B cell (primary cell): Measurements from ENCODE around the gene CYP2F1. TPM values are rescaled to one million over a fixed set of nuclear protein-coding genes. Genes with fewer than 3 reads are reported as not detected.

Experiments used
- ATAC-seq: fragments of 200-7000 bp; cut with Tn5 transposase; one replicate; pipeline ENCODE4 v1.10.0; 2021; ENCODE audit warnings: low read depth, mild to moderate bottlenecking, moderate number of reproducible peaks, moderate library complexity
- CTCF ChIA-PET: fragments of 350-600 bp; sonication (Branson Sonifier 250); formaldehyde crosslinking; loops from one replicate; lab custom pipeline; 2021; ENCODE audit warnings: antibody characterized with exemption, inconsistent platforms; lab: Charles Lee
- POLR2A ChIA-PET: fragments of 350-600 bp; sonication (Branson Sonifier 250); formaldehyde crosslinking; loops from one replicate; lab custom pipeline; 2021; ENCODE audit warnings: antibody characterized with exemption; lab: Charles Lee
- DNase-seq: peaks from one replicate; pipeline ENCODE4 v3.0.0; 2013
- H2AFZ ChIP-seq: 2 replicates; pipeline ENCODE4 v1.6.1; 2012; ENCODE audit warnings: mild to moderate bottlenecking, low read depth, low read length; ENCODE audit not compliant: insufficient read depth, poor library complexity, severe bottlenecking
- H3K27ac ChIP-seq, 2 donors: 1 replicate in 1 of 2; 2 replicates in 1 of 2; pipeline ENCODE4 v1.5.1; 2012 to 2013; ENCODE audit warnings: low read length in 2 of 2, mild to moderate bottlenecking in 2 of 2, moderate library complexity in 1 of 2
- H3K27me3 ChIP-seq, 4 experiments: fragments of 200-600 bp in 1 of 4; sonication (generic) in 1 of 4; replicated peaks in 1 of 4; 1 replicate in 2 of 4; 2 replicates in 2 of 4; pipeline versions ENCODE4 v1.6.1 to v1.7.0; 2013 to 2016; ENCODE audit warnings: low read length in 3 of 4, mild to moderate bottlenecking in 2 of 4, mixed read lengths in 1 of 4, moderate library complexity in 1 of 4; ENCODE audit not compliant: insufficient read depth in 4 of 4, control insufficient read depth in 3 of 4; ENCODE audit errors: control extremely low read depth in 1 of 4
- H3K36me3 ChIP-seq, 2 experiments: replicated peaks in 1 of 2; 1 replicate in 1 of 2; 2 replicates in 1 of 2; pipeline versions ENCODE4 v1.6.1 to v1.7.1; 2013; ENCODE audit warnings: low read length in 1 of 2; ENCODE audit not compliant: insufficient read depth in 2 of 2, control insufficient read depth in 1 of 2; ENCODE audit errors: control extremely low read depth in 1 of 2, extremely low read depth in 1 of 2
- H3K4me1 ChIP-seq, 2 donors: fragments of 200-600 bp in 1 of 2; sonication (generic) in 1 of 2; 1 replicate in 1 of 2; 2 replicates in 1 of 2; pipeline versions ENCODE4 v1.5.1 to v1.6.1; 2013 to 2017; ENCODE audit warnings: low read length in 2 of 2; ENCODE audit not compliant: control insufficient read depth in 2 of 2, insufficient read depth in 2 of 2
- H3K4me2 ChIP-seq: replicated peaks from 2 replicates; pipeline ENCODE3; 2012; ENCODE audit warnings: mild to moderate bottlenecking, low read depth, low read length; ENCODE audit not compliant: poor library complexity, severe bottlenecking
- H3K4me3 ChIP-seq, 5 experiments: fragments of 200-600 bp in 1 of 5; sonication (generic) in 1 of 5; 1 replicate in 3 of 5; 2 replicates in 2 of 5; pipeline versions ENCODE4 v1.5.1 to v1.7.0; 2011 to 2016; ENCODE audit warnings: low read length in 4 of 5, mild to moderate bottlenecking in 4 of 5, low read depth in 2 of 5, control low read depth in 1 of 5, moderate library complexity in 1 of 5; ENCODE audit not compliant: insufficient read depth in 1 of 5; ENCODE audit errors: control extremely low read depth in 1 of 5, extremely low read depth in 1 of 5
- H3K79me2 ChIP-seq: fragments of 200-600 bp; sonication (generic); one replicate; pipeline ENCODE4 v1.6.0; 2016; ENCODE audit warnings: low read length; ENCODE audit not compliant: control insufficient read depth, insufficient read depth
- H3K9ac ChIP-seq: fragments of 200-600 bp; sonication (generic); 2 replicates; pipeline ENCODE4 v1.6.1; 2017; ENCODE audit warnings: mild to moderate bottlenecking, low read length, moderate library complexity
- H3K9me3 ChIP-seq, 3 donors: one replicate each; pipeline versions ENCODE4 v1.6.1 to v1.7.1; 2013; ENCODE audit warnings: low read length in 2 of 3; ENCODE audit not compliant: control insufficient read depth in 2 of 3, insufficient read depth in 1 of 3; ENCODE audit errors: control extremely low read depth in 1 of 3
- H4K20me1 ChIP-seq: 2 replicates; pipeline ENCODE4 v1.6.0; 2012; ENCODE audit warnings: mild to moderate bottlenecking, low read length; ENCODE audit not compliant: insufficient read depth, control insufficient read depth, poor library complexity, severe bottlenecking
- H3K27ac Mint-ChIP-seq: one replicate; pipeline ENCODE4 v1.8.0; 2021; ENCODE audit warnings: mixed read lengths
- H3K27me3 Mint-ChIP-seq: one replicate; pipeline ENCODE4 v1.8.0; 2021; ENCODE audit warnings: mixed read lengths
- H3K4me1 Mint-ChIP-seq: one replicate; pipeline ENCODE4 v1.8.0; 2021; ENCODE audit warnings: mixed read lengths
- H3K4me3 Mint-ChIP-seq: one replicate; pipeline ENCODE4 v1.8.0; 2021; ENCODE audit warnings: mixed read lengths
- H3K9me3 Mint-ChIP-seq: one replicate; pipeline ENCODE4 v1.8.0; 2022; ENCODE audit warnings: mixed read lengths; ENCODE audit not compliant: insufficient read depth
- EZH2 ChIP-seq: IDR thresholded peaks from 2 replicates; pipeline ENCODE4 v1.6.1; 2012; ENCODE audit warnings: borderline replicate concordance, low read depth, mild to moderate bottlenecking, moderate library complexity, low read length; ENCODE audit not compliant: insufficient read depth, poor library complexity, severe bottlenecking
- WGBS: methylation state at CpG from one replicate; pipeline ENCODE4 v1.1.5; 2013; ENCODE audit warnings: missing lambda C conversion rate; ENCODE audit not compliant: insufficient coverage; 5-methylcytosine and 5-hydroxymethylcytosine counted together
- intact Hi-C: fragments of 100-400 bp; cut with micrococcal nuclease; formaldehyde crosslinking; loops from one replicate; pipeline ENCODE4 v1.10.0; 2022
- polyA minus RNA-seq: library from RNA; depleted of rRNA, polyadenylated mRNA; stranded (reverse); fragments of >200 nt; gene quantifications from 2 replicates; pipeline ENCODE4 v1.2.3, GENCODE V29; 2012
- polyA plus RNA-seq: library from polyadenylated mRNA; depleted of rRNA; stranded (reverse); fragments of >200 nt; gene quantifications from 2 replicates; pipeline ENCODE4 v1.2.3, GENCODE V29; 2012
- total RNA-seq, 2 donors: library from RNA; stranded (reverse); fragments of 120-200 nt in 1 of 2; gene quantifications; 1 replicate in 1 of 2; 2 replicates in 1 of 2; pipeline versions ENCODE4 v1.2.3 to v1.2.4, GENCODE V29; 2013 to 2022
- TF ChIP-seq, protein P1 (sequence below): fragments of 200-600 bp; IDR thresholded peaks from one replicate; pipeline ENCODE4 v1.8.0; 2022; ENCODE audit warnings: antibody characterized with exemption, mild to moderate bottlenecking

Gene CYP2F1, protein sequence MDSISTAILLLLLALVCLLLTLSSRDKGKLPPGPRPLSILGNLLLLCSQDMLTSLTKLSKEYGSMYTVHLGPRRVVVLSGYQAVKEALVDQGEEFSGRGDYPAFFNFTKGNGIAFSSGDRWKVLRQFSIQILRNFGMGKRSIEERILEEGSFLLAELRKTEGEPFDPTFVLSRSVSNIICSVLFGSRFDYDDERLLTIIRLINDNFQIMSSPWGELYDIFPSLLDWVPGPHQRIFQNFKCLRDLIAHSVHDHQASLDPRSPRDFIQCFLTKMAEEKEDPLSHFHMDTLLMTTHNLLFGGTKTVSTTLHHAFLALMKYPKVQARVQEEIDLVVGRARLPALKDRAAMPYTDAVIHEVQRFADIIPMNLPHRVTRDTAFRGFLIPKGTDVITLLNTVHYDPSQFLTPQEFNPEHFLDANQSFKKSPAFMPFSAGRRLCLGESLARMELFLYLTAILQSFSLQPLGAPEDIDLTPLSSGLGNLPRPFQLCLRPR
- not detected in 2 replicates for total RNA-seq
- not detected for total RNA-seq (2013)
- polyA plus RNA-seq, result 0.04 TPM in 1 of 2 replicates, not detected in the other
- not detected in 2 replicates for polyA minus RNA-seq

DNA sequence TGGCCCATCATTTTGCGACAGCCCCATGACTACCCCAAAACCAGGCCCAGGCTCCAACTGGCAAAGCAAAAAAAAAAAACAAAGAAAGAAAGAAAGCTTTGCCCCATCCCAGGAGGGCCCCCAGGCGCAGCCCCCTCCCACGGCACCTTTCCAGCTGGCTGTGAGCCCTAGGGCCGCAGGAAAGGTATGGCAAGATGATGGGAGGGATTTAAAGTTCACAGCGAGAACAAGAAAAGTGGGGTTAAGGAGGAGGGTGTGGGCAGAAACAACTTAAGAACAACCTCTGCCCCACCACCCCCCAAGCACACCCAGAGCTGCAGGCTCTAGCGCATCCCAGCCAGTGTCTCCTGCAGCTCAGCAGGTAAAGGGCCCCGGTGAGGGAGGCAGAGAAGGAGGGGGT lies at the start of gene CYP2F1:
CYP2F1 (plus strand) TSS at position 301 of the 400 bp plus-strand sequence. CDS start 1,757 bp downstream, outside the sequence.
- Mint-ChIP-seq H3K4me1 (no peaks in the 10 kb centered on the region), H3K27ac (no peak within 1 kb of the TSS), H3K9me3 (no peaks in the 10 kb centered on the region), H3K4me3 (no peak within 1 kb of the TSS), H3K27me3 (peaks cover 27% of the 10 kb centered on the region)
- H3K4me1 ChIP-seq, result no peaks in the 10 kb centered on the region
- no peaks in the 10 kb centered on the region for H4K20me1 ChIP-seq
- POLR2A ChIA-PET, result no interaction called here
- no peak within 1 kb of the TSS for H3K4me3 ChIP-seq
- DNase-seq (no peak), ATAC-seq (no peak)
- H3K79me2 ChIP-seq, result no peaks in the 10 kb centered on the region
- H3K9ac ChIP-seq, result no peak within 1 kb of the TSS
- H3K36me3 ChIP-seq, result no peaks in the 10 kb centered on the region
- no peak within 1 kb of the TSS for H3K27ac ChIP-seq
- no peaks in the 10 kb centered on the region for H3K9me3 ChIP-seq
- peaks cover 0 to 6% (median 0%) of the 10 kb centered on the region in 4 experiments for H3K27me3 ChIP-seq
- TF ChIP-seq EZH2, result no peak
- TF ChIP-seq, protein P1, sequence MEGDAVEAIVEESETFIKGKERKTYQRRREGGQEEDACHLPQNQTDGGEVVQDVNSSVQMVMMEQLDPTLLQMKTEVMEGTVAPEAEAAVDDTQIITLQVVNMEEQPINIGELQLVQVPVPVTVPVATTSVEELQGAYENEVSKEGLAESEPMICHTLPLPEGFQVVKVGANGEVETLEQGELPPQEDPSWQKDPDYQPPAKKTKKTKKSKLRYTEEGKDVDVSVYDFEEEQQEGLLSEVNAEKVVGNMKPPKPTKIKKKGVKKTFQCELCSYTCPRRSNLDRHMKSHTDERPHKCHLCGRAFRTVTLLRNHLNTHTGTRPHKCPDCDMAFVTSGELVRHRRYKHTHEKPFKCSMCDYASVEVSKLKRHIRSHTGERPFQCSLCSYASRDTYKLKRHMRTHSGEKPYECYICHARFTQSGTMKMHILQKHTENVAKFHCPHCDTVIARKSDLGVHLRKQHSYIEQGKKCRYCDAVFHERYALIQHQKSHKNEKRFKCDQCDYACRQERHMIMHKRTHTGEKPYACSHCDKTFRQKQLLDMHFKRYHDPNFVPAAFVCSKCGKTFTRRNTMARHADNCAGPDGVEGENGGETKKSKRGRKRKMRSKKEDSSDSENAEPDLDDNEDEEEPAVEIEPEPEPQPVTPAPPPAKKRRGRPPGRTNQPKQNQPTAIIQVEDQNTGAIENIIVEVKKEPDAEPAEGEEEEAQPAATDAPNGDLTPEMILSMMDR, result no peak
- 54% methylated on average over 2 of the region's 7 CpGs for WGBS
- H3K4me2 ChIP-seq, result no peak within 1 kb of the TSS
- no peak within 1 kb of the TSS for H2AFZ ChIP-seq
- intact Hi-C loops, result no loop called here
- CTCF ChIA-PET, result interaction anchor here (0.7 kb wide), 1 partner anchor 1448 kb away, joined by 3 read pairs; no protein-coding TSS in a partner anchor
